ENCODE measurements around the gene DMWD. TPM values are rescaled to one million over a fixed set of nuclear protein-coding genes. Genes with fewer than 3 reads are reported as not detected.

DMWD gene
- total and polyA plus RNA-seq, 2 of the 13 experiments (the other 11 are each of a cell fraction or from before 2014, with no cell fraction given), result 10.3 to 14.9 TPM

DNA sequence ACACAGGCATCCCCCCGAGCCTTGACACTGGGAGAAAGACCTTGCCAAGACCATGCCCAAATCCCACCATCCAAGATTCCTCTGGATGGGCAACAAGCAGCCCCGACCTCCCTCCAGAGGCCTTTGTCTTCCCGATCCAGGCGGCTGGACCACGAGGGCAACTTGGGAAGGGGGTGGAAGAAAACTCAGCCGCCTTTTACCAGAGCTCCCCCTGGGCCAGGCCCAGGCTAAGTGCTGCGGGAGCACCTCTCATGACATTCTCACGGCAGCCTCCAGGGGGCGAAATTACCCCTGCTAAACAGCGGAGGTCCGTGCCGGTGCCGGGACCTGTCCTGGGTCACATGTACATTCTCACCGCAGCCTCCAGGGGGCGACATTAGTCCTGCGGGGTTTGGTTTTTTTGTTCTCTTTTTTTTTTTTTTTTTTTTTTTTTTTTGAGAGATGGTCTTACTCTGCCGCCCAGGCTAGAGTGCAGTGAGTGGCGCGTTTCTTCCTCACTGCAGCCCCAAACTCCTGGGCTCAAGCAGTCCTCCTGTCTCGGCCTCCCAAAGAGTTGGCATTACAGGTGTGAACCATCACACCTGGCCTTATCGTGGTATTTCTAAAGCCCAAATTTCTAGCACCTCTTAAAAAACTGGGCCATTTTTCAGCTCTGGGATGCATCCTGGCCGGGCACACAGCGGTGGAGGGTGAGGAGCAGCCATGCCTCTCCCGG lies 24.5 kb upstream of the DMWD start (continued):
- TF ChIP-seq FIP1L1 (IDR thresholded peaks at IDR 0.05; ENCODE audit: borderline replicate concordance, insufficient read depth, low read depth, low read length) (no peak), ZNF704 (CRISPR knock-in tag; IDR thresholded peaks at IDR 0.05; ENCODE audit: borderline replicate concordance) (no peak), ZNF607 (CRISPR knock-in tag; IDR thresholded peaks at IDR 0.05; ENCODE audit: borderline replicate concordance) (no peak), KAT2B (IDR thresholded peaks at IDR 0.05; ENCODE audit: borderline replicate concordance, low read depth, low read length) (no peak), SKIL (CRISPR knock-in tag; IDR thresholded peaks at IDR 0.05; ENCODE audit: borderline replicate concordance) (no peak), ZNF207 (IDR thresholded peaks at IDR 0.05; ENCODE audit: borderline replicate concordance) (no peak), RFX3 (CRISPR knock-in tag; IDR thresholded peaks at IDR 0.05) (no peak), AHR (CRISPR knock-in tag; IDR thresholded peaks at IDR 0.05) (no peak), RBM39 (IDR thresholded peaks at IDR 0.05; ENCODE audit: low read depth, low read length, poor library complexity, severe bottlenecking) (peak; percentile 95), ZBTB43 (CRISPR knock-in tag; conservative IDR thresholded peaks at IDR 0.05) (no peak), IKZF4 (CRISPR knock-in tag; IDR thresholded peaks at IDR 0.05; ENCODE audit: borderline replicate concordance, low read depth, not compliant biosample characterization) (no peak), KMT2A (CRISPR knock-in tag; IDR thresholded peaks at IDR 0.05) (peak; percentile 57; the same call in 1 of the 2 replicates)
- TF ChIP-seq, protein P1, sequence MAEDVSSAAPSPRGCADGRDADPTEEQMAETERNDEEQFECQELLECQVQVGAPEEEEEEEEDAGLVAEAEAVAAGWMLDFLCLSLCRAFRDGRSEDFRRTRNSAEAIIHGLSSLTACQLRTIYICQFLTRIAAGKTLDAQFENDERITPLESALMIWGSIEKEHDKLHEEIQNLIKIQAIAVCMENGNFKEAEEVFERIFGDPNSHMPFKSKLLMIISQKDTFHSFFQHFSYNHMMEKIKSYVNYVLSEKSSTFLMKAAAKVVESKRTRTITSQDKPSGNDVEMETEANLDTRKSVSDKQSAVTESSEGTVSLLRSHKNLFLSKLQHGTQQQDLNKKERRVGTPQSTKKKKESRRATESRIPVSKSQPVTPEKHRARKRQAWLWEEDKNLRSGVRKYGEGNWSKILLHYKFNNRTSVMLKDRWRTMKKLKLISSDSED (CRISPR knock-in tag; IDR thresholded peaks at IDR 0.05), result no peak
- TF ChIP-seq, protein P2, sequence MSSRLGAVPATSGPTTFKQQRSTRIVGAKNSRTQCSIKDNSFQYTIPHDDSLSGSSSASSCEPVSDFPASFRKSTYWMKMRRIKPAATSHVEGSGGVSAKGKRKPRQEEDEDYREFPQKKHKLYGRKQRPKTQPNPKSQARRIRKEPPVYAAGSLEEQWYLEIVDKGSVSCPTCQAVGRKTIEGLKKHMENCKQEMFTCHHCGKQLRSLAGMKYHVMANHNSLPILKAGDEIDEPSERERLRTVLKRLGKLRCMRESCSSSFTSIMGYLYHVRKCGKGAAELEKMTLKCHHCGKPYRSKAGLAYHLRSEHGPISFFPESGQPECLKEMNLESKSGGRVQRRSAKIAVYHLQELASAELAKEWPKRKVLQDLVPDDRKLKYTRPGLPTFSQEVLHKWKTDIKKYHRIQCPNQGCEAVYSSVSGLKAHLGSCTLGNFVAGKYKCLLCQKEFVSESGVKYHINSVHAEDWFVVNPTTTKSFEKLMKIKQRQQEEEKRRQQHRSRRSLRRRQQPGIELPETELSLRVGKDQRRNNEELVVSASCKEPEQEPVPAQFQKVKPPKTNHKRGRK (CRISPR knock-in tag; IDR thresholded peaks at IDR 0.05), result no peak
